HepG2 (cell line): ENCODE measurements around the gene HEPN1. TPM values are rescaled to one million over a fixed set of nuclear protein-coding genes. Genes with fewer than 3 reads are reported as not detected.
A peak's percentile ranks its signal among the peaks of the same experiment; 100 is the strongest.
"Not testable (repeated sequence)": the region's sequence is repeated elsewhere in the genome, so short reads cannot be mapped to it uniquely, and the experiment has no call there.

ENCODE experiments used
- ATAC-seq: fragments of 200-7000 bp; cut with Tn5 transposase; 3 replicates; pipeline ENCODE4 v1.9.1; 2020; ENCODE audit warnings: mild to moderate bottlenecking, moderate library complexity
- BruUV-seq: library from RNA; stranded (reverse); fragments of 400-500 nt; replicated peaks from 2 replicates; lab custom pipeline; 2021; lab: Mats Ljungman, UMichigan
- CTCF ChIA-PET: fragments of 300-600 bp; formaldehyde crosslinking; extraction: SDS; loops from one replicate; lab custom pipeline; 2021; ENCODE audit warnings: low total read pairs, inconsistent platforms, low intra/inter-chr PET ratio; lab: Yijun Ruan, JAX
- POLR2A ChIA-PET: fragments of 350-600 bp; sonication (Branson Sonifier 250); formaldehyde crosslinking; loops from one replicate; lab custom pipeline; 2020; ENCODE audit warnings: antibody characterized with exemption, inconsistent platforms; lab: Yijun Ruan, JAX
- DNase-seq: peaks from one replicate; pipeline ENCODE4 v3.0.0-alpha.2; 2015; ENCODE audit warnings: low spot score
- FAIRE-seq: peaks from 3 replicates; lab custom pipeline; 2011; peaks lifted over from hg19 to GRCh38; lab: Jason Lieb, UNC
- H2AFZ ChIP-seq: one replicate; pipeline ENCODE4 v1.6.1; 2011; ENCODE audit warnings: low read length, inconsistent platforms
- H3K27ac ChIP-seq: fragments of 300-600 bp; 3 replicates; pipeline ENCODE4 v1.8.0; 2011; ENCODE audit warnings: mixed run types, mild to moderate bottlenecking, mixed read lengths, low read length, inconsistent platforms; ENCODE audit not compliant: insufficient read depth; ENCODE audit errors: extremely low read length
- H3K27me3 ChIP-seq, 2 experiments: fragments of 200-600 bp in 1 of 2; 2 replicates in 1 of 2; 3 replicates in 1 of 2; pipeline versions ENCODE4 v1.6.0 to v1.8.0; 2011; ENCODE audit warnings: low read length in 2 of 2, mild to moderate bottlenecking in 2 of 2, moderate library complexity in 2 of 2, inconsistent platforms in 1 of 2; ENCODE audit not compliant: insufficient read depth in 2 of 2, control insufficient read depth in 1 of 2
- H3K36me3 ChIP-seq, 2 experiments: fragments of 200-600 bp in 1 of 2; replicated peaks in 1 of 2; 2 replicates in 1 of 2; 3 replicates in 1 of 2; pipeline versions ENCODE4 v1.5.1 to v1.8.0; 2011; ENCODE audit warnings: low read length in 2 of 2, inconsistent platforms in 1 of 2; ENCODE audit not compliant: insufficient read depth in 2 of 2, control insufficient read depth in 1 of 2
- H3K4me1 ChIP-seq: 2 replicates; pipeline ENCODE4 v1.5.1; 2012; ENCODE audit warnings: low read length, inconsistent platforms; ENCODE audit not compliant: insufficient read depth
- H3K4me2 ChIP-seq: 2 replicates; pipeline ENCODE4 v1.6.0; 2011; ENCODE audit warnings: low read depth, low read length, inconsistent platforms
- H3K4me3 ChIP-seq, 3 experiments: fragments of 200-600 bp in 1 of 3; sonication (generic), shearing (Covaris generic) in 1 of 3; replicated peaks in 1 of 3; 2 replicates each; pipeline ENCODE4 v1.5.1; 2011 to 2016; ENCODE audit warnings: low read length in 3 of 3, inconsistent platforms in 2 of 3, low read depth in 2 of 3, mild to moderate bottlenecking in 2 of 3, control low read depth in 1 of 3, mixed read lengths in 1 of 3; ENCODE audit not compliant: insufficient read depth in 1 of 3
- H3K79me2 ChIP-seq: one replicate; pipeline ENCODE4 v1.6.1; 2011; ENCODE audit warnings: low read length, inconsistent platforms; ENCODE audit not compliant: insufficient read depth
- H3K9ac ChIP-seq: 2 replicates; pipeline ENCODE4 v1.6.0; 2011; ENCODE audit warnings: mild to moderate bottlenecking, low read depth, low read length, inconsistent platforms; ENCODE audit not compliant: insufficient read depth
- H3K9me3 ChIP-seq: 2 replicates; pipeline ENCODE4 v1.5.1; 2012; ENCODE audit warnings: mild to moderate bottlenecking, low read length
- H4K20me1 ChIP-seq: 2 replicates; pipeline ENCODE4 v1.6.0; 2011; ENCODE audit warnings: inconsistent platforms, mild to moderate bottlenecking, low read length, moderate library complexity; ENCODE audit not compliant: insufficient read depth
- GTF3A ChIP-seq: sonication (generic); formaldehyde crosslinking; conservative IDR thresholded peaks from 2 replicates; pipeline ENCODE4 v1.4.0; 2020; ENCODE audit warnings: mild to moderate bottlenecking, missing genetic modification reagents
- SSRP1 ChIP-seq: IDR thresholded peaks from 2 replicates; pipeline ENCODE4 v1.6.1; 2016; ENCODE audit warnings: control low read depth
- THRA ChIP-seq: sonication (generic); formaldehyde crosslinking; IDR thresholded peaks from 2 replicates; pipeline ENCODE4 v1.4.0; 2020; ENCODE audit warnings: missing genetic modification reagents, borderline replicate concordance
- ZKSCAN8 ChIP-seq: IDR thresholded peaks from 2 replicates; pipeline ENCODE4 v1.6.1; 2016; ENCODE audit warnings: borderline replicate concordance, missing genetic modification reagents, missing compliant biosample characterization
- ZNF331 ChIP-seq: sonication (generic); formaldehyde crosslinking; IDR thresholded peaks from 2 replicates; pipeline ENCODE4 v1.4.0; 2020; ENCODE audit warnings: missing genetic modification reagents
- WGBS: methylation state at CpG from one replicate; pipeline ENCODE4 v1.1.6; 2017; ENCODE audit warnings: low lambda C conversion rate; 5-methylcytosine and 5-hydroxymethylcytosine counted together
- in situ Hi-C: cut with HindIII; loops from 2 replicates; pipeline ENCODE4 v1.10.0; 2017; ENCODE audit warnings: low pct_unique_long_range_greater_than_20kb; ENCODE audit not compliant: extremely low pct_ligation_motif_present
- intact Hi-C: fragments of 100-400 bp; cut with micrococcal nuclease; formaldehyde crosslinking; loops from one replicate; pipeline ENCODE4 v1.10.0; 2022; ENCODE audit not compliant: unreplicated experiment
- polyA plus RNA-seq, 8 experiments: library from polyadenylated mRNA; depleted of rRNA in 3 of 8; stranded (reverse) in 7 of 8; unstranded in 1 of 8; fragments of >200 nt; fragmentation: Illumina TruSeq in 4 of 8; extraction: Trizol in 4 of 8; gene quantifications; 2 replicates each; pipeline versions ENCODE4 v1.2.1 to v1.2.3, GENCODE V29; 2011 to 2016; ENCODE audit warnings: low read depth in 4 of 8, missing spikeins in 1 of 8, mixed read lengths in 1 of 8; ENCODE audit not compliant: insufficient read depth in 1 of 8
- total RNA-seq, 5 experiments: library from RNA; depleted of rRNA; stranded (reverse); fragments of >200 nt; fragmentation: Illumina TruSeq; extraction: Trizol; gene quantifications; 2 replicates each; pipeline ENCODE4 v1.2.3, GENCODE V29; 2016; ENCODE audit warnings: low read depth in 1 of 5

Gene HEPN1
- total and polyA plus RNA-seq, 2 of the 13 experiments (the other 11 are each of a cell fraction or from before 2014, with no cell fraction given) = not detected

- TF ChIP-seq ZNF331 (CRISPR knock-in tag) = 0 out of 2 replicates have a peak, but pooled peaks have one; percentile 18
- no peak for TF ChIP-seq GTF3A (CRISPR knock-in tag)
- TF ChIP-seq ZKSCAN8 (CRISPR knock-in tag) = peak; percentile 58; the same call in 1 of the 2 replicates
- no peak for TF ChIP-seq SSRP1 (CRISPR knock-in tag)
- 0 out of 2 replicates have a peak, but pooled peaks have one; percentile 22 for TF ChIP-seq THRA (CRISPR knock-in tag)
These were observed 43.0 kb downstream of the HEPN1 start (continued) for GRCh38 chr11:124961972-124962609.

DNA sequence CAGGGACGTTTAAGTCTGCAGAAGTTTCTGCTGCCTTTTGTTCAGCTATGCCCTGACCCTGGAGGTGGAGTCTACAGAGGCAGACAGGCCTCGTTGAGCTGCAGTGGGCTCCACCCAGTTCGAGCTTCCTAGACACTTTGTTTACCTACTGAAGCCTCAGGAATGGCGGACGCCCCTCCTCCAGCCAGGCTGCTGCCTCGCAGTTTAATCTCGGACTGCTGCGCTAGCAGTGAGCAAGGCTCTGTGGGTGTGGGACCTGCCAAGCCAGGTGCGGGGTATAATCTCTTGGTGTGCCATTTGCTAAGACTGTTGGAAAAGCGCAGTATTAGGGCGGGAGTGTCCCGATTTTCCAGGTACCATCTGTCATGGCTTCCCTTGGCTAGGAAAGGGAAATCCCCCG, 49.1 kb downstream of the HEPN1 start:
- ATAC-seq, CTCF ChIA-PET, intact Hi-C loops, H3K27me3 ChIP-seq, H3K9me3 ChIP-seq, H4K20me1 ChIP-seq, H2AFZ ChIP-seq, BruUV-seq, H3K4me2 ChIP-seq, H3K9ac ChIP-seq, DNase-seq, H3K27ac ChIP-seq, FAIRE-seq, H3K4me1 ChIP-seq, in situ Hi-C loops, POLR2A ChIA-PET, H3K36me3 ChIP-seq, H3K4me3 ChIP-seq, H3K79me2 ChIP-seq: not testable (repeated sequence)
- WGBS = 95% methylated on average over 8 of the region's 13 CpGs

Other genes with a start within 250 kb of the HEPN1 start
- gene SIAE, start 245.5 kb upstream of the HEPN1 start, total RNA-seq (2016; rRNA removed; fragmentation: Illumina TruSeq; extraction: Trizol) = 4.5 and 7.0 TPM in 2 replicates
- gene SIAE, start 245.5 kb upstream of the HEPN1 start, polyA plus RNA-seq (2011; rRNA removed) = 21.8 and 22.4 TPM in 2 replicates
- gene SPA17, start 245.3 kb upstream of the HEPN1 start, total RNA-seq (2016; rRNA removed; fragmentation: Illumina TruSeq; extraction: Trizol) = 8.4 and 12.7 TPM in 2 replicates
- gene SPA17, start 245.3 kb upstream of the HEPN1 start, polyA plus RNA-seq (2011; rRNA removed) = 2.9 and 4.4 TPM in 2 replicates
- 0.18 TPM in 1 of 2 replicates, not detected in the other for gene NRGN, start 179.3 kb upstream of the HEPN1 start, total RNA-seq (2016; rRNA removed; fragmentation: Illumina TruSeq; extraction: Trizol)
- 0.12 and 0.22 TPM in 2 replicates for gene NRGN, start 179.3 kb upstream of the HEPN1 start, polyA plus RNA-seq (2011; rRNA removed)
- 0.46 and 0.80 TPM in 2 replicates for gene VSIG2, start 167.0 kb upstream of the HEPN1 start, total RNA-seq (2016; rRNA removed; fragmentation: Illumina TruSeq; extraction: Trizol)
- gene VSIG2, start 167.0 kb upstream of the HEPN1 start, polyA plus RNA-seq (2011; rRNA removed) = 2.7 and 3.5 TPM in 2 replicates
- 0.48 and 1.2 TPM in 2 replicates for gene ESAM, start 157.0 kb upstream of the HEPN1 start, total RNA-seq (2016; rRNA removed; fragmentation: Illumina TruSeq; extraction: Trizol)
- gene ESAM, start 157.0 kb upstream of the HEPN1 start, polyA plus RNA-seq (2011; rRNA removed) = 6.3 and 6.8 TPM in 2 replicates
- gene MSANTD2, start 118.8 kb upstream of the HEPN1 start, total RNA-seq (2016; rRNA removed; fragmentation: Illumina TruSeq; extraction: Trizol) = 6.8 and 10.1 TPM in 2 replicates
- 7.5 and 8.7 TPM in 2 replicates for gene MSANTD2, start 118.8 kb upstream of the HEPN1 start, polyA plus RNA-seq (2011; rRNA removed)
- 0.07 TPM in 1 of 2 replicates, not detected in the other for gene ROBO3, start 53.8 kb upstream of the HEPN1 start, total RNA-seq (2016; rRNA removed; fragmentation: Illumina TruSeq; extraction: Trizol)
- 2.2 and 2.4 TPM in 2 replicates for gene ROBO3, start 53.8 kb upstream of the HEPN1 start, polyA plus RNA-seq (2011; rRNA removed)
- gene ROBO4, start 21.4 kb upstream of the HEPN1 start, total RNA-seq (2016; rRNA removed; fragmentation: Illumina TruSeq; extraction: Trizol) = 0.07 TPM in 1 of 2 replicates, not detected in the other
- gene ROBO4, start 21.4 kb upstream of the HEPN1 start, polyA plus RNA-seq (2011; rRNA removed) = 0.47 and 1.1 TPM in 2 replicates
- 58.5 and 66.9 TPM in 2 replicates for gene HEPACAM, start 16.8 kb downstream of the HEPN1 start, total RNA-seq (2016; rRNA removed; fragmentation: Illumina TruSeq; extraction: Trizol)
- gene HEPACAM, start 16.8 kb downstream of the HEPN1 start, polyA plus RNA-seq (2011; rRNA removed) = 74.8 and 121 TPM in 2 replicates
- 4.6 and 6.5 TPM in 2 replicates for gene CCDC15, start 35.0 kb downstream of the HEPN1 start, total RNA-seq (2016; rRNA removed; fragmentation: Illumina TruSeq; extraction: Trizol)
- gene CCDC15, start 35.0 kb downstream of the HEPN1 start, polyA plus RNA-seq (2011; rRNA removed) = 1.2 and 2.2 TPM in 2 replicates
- gene SLC37A2, start 144.1 kb downstream of the HEPN1 start, total RNA-seq (2016; rRNA removed; fragmentation: Illumina TruSeq; extraction: Trizol) = 1.8 and 4.6 TPM in 2 replicates
- gene SLC37A2, start 144.1 kb downstream of the HEPN1 start, polyA plus RNA-seq (2011; rRNA removed) = 3.8 and 7.1 TPM in 2 replicates
- 14.0 and 14.2 TPM in 2 replicates for gene TMEM218, start 192.4 kb downstream of the HEPN1 start, total RNA-seq (2016; rRNA removed; fragmentation: Illumina TruSeq; extraction: Trizol)
- 10.0 and 11.8 TPM in 2 replicates for gene TMEM218, start 192.4 kb downstream of the HEPN1 start, polyA plus RNA-seq (2011; rRNA removed)
- not detected in 2 replicates for gene PKNOX2, start 245.5 kb downstream of the HEPN1 start, total RNA-seq (2016; rRNA removed; fragmentation: Illumina TruSeq; extraction: Trizol)
- not detected in 2 replicates for gene PKNOX2, start 245.5 kb downstream of the HEPN1 start, polyA plus RNA-seq (2011; rRNA removed)